Right lobe of liver (tissue), 4 donors: ENCODE results near the gene OR5L1.

ENCODE experiments used
- POLR2A ChIP-seq: fragments of 450-650 bp; IDR thresholded peaks from one replicate; pipeline ENCODE4 v1.6.1; 2017; ENCODE audit warnings: antibody characterized with exemption, mild to moderate bottlenecking
- TF ChIP-seq, protein P1 (sequence below), 4 donors: fragments of 200-600 bp in 3 of 4; fragments of 450-650 bp in 1 of 4; IDR thresholded peaks; one replicate each; pipeline versions ENCODE4 v1.5.1 to v1.8.0; 2016 to 2022; ENCODE audit warnings: antibody characterized with exemption in 4 of 4, mild to moderate bottlenecking in 2 of 4
- donor health status: DM: no; HTN: no; CAD: no.
- donor health status: DM: no; HTN: no; CAD: no.
- donor health status: DM: no; HTN: yes; CAD: no.

DNA sequence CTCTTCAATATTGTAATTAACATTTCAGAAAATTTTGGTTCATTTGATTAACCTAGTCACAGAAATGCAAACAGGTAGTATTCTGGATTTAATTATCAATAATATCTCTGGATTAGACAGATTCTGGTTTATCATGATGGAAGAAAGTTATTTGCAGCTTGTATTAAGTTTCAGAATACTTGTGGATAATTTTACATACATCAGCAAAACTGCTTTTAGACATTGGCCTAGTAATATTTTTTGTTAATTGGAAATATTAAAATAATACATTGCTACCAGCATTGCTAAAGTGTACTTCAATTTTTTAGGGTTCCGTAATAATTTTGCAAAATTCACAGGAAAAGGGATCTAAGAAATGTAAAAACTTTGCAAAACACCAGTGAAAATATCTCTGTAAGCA is 19.6 kb upstream of the OR5L1 start:
- TF ChIP-seq, protein P1, sequence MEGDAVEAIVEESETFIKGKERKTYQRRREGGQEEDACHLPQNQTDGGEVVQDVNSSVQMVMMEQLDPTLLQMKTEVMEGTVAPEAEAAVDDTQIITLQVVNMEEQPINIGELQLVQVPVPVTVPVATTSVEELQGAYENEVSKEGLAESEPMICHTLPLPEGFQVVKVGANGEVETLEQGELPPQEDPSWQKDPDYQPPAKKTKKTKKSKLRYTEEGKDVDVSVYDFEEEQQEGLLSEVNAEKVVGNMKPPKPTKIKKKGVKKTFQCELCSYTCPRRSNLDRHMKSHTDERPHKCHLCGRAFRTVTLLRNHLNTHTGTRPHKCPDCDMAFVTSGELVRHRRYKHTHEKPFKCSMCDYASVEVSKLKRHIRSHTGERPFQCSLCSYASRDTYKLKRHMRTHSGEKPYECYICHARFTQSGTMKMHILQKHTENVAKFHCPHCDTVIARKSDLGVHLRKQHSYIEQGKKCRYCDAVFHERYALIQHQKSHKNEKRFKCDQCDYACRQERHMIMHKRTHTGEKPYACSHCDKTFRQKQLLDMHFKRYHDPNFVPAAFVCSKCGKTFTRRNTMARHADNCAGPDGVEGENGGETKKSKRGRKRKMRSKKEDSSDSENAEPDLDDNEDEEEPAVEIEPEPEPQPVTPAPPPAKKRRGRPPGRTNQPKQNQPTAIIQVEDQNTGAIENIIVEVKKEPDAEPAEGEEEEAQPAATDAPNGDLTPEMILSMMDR (IDR thresholded peaks at IDR 0.05): no peak
- no peak for TF ChIP-seq POLR2A
